Panc1 (cell line): ENCODE results near the gene DIP2C. TPM values are rescaled to one million over a fixed set of nuclear protein-coding genes. Genes with fewer than 3 reads are reported as not detected.

Experiments
- ATAC-seq: fragments of 200-7000 bp; cut with Tn5 transposase; 2 replicates; pipeline ENCODE4 v1.9.1; 2020; ENCODE audit warnings: mild to moderate bottlenecking, moderate library complexity
- BruUV-seq: library from RNA; stranded (reverse); fragments of 400-500 nt; replicated peaks from 2 replicates; lab custom pipeline; 2021; lab: Mats Ljungman, UMichigan
- CTCF ChIA-PET: fragments of 300-600 bp; sonication (Branson Sonifier 250); formaldehyde crosslinking; loops from one replicate; lab custom pipeline; 2022; ENCODE audit warnings: antibody characterized with exemption; lab: Charles Lee
- POLR2A ChIA-PET: fragments of 300-600 bp; sonication (Branson Sonifier 250); formaldehyde crosslinking; loops from one replicate; lab custom pipeline; 2022; ENCODE audit warnings: antibody characterized with exemption; lab: Charles Lee
- DNase-seq: peaks from one replicate; pipeline ENCODE4 v3.0.0-alpha.2; 2010; ENCODE audit warnings: low read depth, low spot score
- H3K27ac ChIP-seq: 2 replicates; pipeline ENCODE4 v1.5.1; 2011; ENCODE audit warnings: mild to moderate bottlenecking, low read length, inconsistent platforms
- H3K27me3 ChIP-seq: fragments of 200-500 bp; sonication (Bioruptor generic); 2 replicates; pipeline ENCODE4 v1.6.0; 2014; ENCODE audit warnings: low read length, inconsistent platforms; ENCODE audit not compliant: control insufficient read depth, insufficient read depth
- H3K36me3 ChIP-seq: fragments of 200-500 bp; sonication (Bioruptor generic); 2 replicates; pipeline ENCODE4 v1.5.1; 2014; ENCODE audit warnings: inconsistent platforms, mild to moderate bottlenecking, low read length, moderate library complexity; ENCODE audit not compliant: control insufficient read depth, insufficient read depth
- H3K4me1 ChIP-seq: 2 replicates; pipeline ENCODE4 v1.5.1; 2011; ENCODE audit warnings: inconsistent platforms, mild to moderate bottlenecking, low read length, moderate library complexity; ENCODE audit not compliant: control insufficient read depth, insufficient read depth
- H3K4me3 ChIP-seq, 2 experiments: 2 replicates each; pipeline ENCODE4 v1.5.1; 2011 to 2012; ENCODE audit warnings: low read depth in 2 of 2, low read length in 2 of 2, mild to moderate bottlenecking in 2 of 2, inconsistent platforms in 1 of 2, moderate library complexity in 1 of 2
- H3K9me3 ChIP-seq: fragments of 200-500 bp; sonication (Bioruptor generic); 2 replicates; pipeline ENCODE4 v1.5.1; 2014; ENCODE audit warnings: low read depth, mild to moderate bottlenecking, inconsistent platforms, low read length, moderate library complexity; ENCODE audit not compliant: control insufficient read depth, insufficient read depth
- POLR2AphosphoS5 ChIP-seq: IDR thresholded peaks from 2 replicates; pipeline ENCODE4 v1.6.1; 2012; ENCODE audit warnings: mild to moderate bottlenecking, low read depth, low read length, moderate library complexity
- SIN3A ChIP-seq: IDR thresholded peaks from 2 replicates; pipeline ENCODE4 v1.6.1; 2012; ENCODE audit warnings: low read depth, mild to moderate bottlenecking, low read length, moderate library complexity, borderline replicate concordance; ENCODE audit not compliant: insufficient read depth
- TCF7L2 ChIP-seq: IDR thresholded peaks from 2 replicates; pipeline ENCODE4 v1.6.1; 2011; ENCODE audit warnings: mild to moderate bottlenecking, low read depth, low read length, inconsistent platforms
- in situ Hi-C: cut with HindIII; loops from 2 replicates; pipeline ENCODE4 v1.10.0; 2016; ENCODE audit warnings: low sequenced_read_pairs, low pct_unique_long_range_greater_than_20kb
- intact Hi-C: fragments of 100-400 bp; cut with micrococcal nuclease; formaldehyde crosslinking; loops from one replicate; pipeline ENCODE4 v1.10.0; 2022; ENCODE audit not compliant: unreplicated experiment
- total RNA-seq: library from RNA; stranded (reverse); gene quantifications from one replicate; pipeline ENCODE4 v1.2.1, GENCODE V29; 2021; ENCODE audit not compliant: unreplicated experiment
- TF ChIP-seq, protein P1 (sequence below): fragments of 450-650 bp; IDR thresholded peaks from 2 replicates; pipeline ENCODE4 v1.5.1; 2017; ENCODE audit warnings: mild to moderate bottlenecking
- TF ChIP-seq, protein P2 (sequence below), 2 experiments: IDR thresholded peaks; 2 replicates each; pipeline ENCODE4 v1.6.1; 2011 to 2012; ENCODE audit warnings: low read depth in 2 of 2, control low read depth in 1 of 2, low read length in 1 of 2, mild to moderate bottlenecking in 1 of 2, moderate library complexity in 1 of 2; ENCODE audit not compliant: insufficient read depth in 1 of 2

The DIP2C gene
- total RNA-seq, 1 experiment from 2014 or later = 13.2 TPM

DNA sequence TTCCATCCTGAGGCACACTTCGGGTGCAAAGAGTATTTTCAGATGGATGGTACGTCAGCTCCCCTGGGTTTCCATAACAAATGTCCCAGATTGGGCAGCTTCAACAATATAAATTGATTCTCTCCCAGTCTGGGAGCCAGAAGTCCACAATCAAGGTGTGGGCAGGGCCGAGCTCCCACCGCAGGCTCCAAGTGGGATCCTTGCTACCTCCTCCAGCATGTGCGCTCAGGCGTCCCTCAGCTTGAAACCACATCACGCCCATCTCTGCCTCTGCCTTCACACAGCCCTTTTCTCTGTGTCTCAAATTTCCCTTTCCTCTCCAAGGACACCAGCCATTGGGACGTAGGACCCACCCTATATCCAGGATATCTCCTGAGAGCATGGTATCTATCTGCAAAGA lies 153.5 kb downstream of the DIP2C start:
- Histone ChIP-seq H3K27ac (no peak overlapping the region), H3K27me3 (no peaks in the 10 kb centered on the region), H3K4me1 (no peaks in the 10 kb centered on the region), H3K9me3 (no peaks in the 10 kb centered on the region), H3K36me3 (no peaks in the 10 kb centered on the region), H3K4me3 (no peak overlapping the region)
- intact Hi-C loops = no loop called here
- POLR2A ChIA-PET = no interaction called here
- CTCF ChIA-PET = no interaction called here
- TF ChIP-seq POLR2AphosphoS5 = no peak
- TF ChIP-seq, protein P1, sequence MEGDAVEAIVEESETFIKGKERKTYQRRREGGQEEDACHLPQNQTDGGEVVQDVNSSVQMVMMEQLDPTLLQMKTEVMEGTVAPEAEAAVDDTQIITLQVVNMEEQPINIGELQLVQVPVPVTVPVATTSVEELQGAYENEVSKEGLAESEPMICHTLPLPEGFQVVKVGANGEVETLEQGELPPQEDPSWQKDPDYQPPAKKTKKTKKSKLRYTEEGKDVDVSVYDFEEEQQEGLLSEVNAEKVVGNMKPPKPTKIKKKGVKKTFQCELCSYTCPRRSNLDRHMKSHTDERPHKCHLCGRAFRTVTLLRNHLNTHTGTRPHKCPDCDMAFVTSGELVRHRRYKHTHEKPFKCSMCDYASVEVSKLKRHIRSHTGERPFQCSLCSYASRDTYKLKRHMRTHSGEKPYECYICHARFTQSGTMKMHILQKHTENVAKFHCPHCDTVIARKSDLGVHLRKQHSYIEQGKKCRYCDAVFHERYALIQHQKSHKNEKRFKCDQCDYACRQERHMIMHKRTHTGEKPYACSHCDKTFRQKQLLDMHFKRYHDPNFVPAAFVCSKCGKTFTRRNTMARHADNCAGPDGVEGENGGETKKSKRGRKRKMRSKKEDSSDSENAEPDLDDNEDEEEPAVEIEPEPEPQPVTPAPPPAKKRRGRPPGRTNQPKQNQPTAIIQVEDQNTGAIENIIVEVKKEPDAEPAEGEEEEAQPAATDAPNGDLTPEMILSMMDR = no peak
- TF ChIP-seq, protein P2, sequence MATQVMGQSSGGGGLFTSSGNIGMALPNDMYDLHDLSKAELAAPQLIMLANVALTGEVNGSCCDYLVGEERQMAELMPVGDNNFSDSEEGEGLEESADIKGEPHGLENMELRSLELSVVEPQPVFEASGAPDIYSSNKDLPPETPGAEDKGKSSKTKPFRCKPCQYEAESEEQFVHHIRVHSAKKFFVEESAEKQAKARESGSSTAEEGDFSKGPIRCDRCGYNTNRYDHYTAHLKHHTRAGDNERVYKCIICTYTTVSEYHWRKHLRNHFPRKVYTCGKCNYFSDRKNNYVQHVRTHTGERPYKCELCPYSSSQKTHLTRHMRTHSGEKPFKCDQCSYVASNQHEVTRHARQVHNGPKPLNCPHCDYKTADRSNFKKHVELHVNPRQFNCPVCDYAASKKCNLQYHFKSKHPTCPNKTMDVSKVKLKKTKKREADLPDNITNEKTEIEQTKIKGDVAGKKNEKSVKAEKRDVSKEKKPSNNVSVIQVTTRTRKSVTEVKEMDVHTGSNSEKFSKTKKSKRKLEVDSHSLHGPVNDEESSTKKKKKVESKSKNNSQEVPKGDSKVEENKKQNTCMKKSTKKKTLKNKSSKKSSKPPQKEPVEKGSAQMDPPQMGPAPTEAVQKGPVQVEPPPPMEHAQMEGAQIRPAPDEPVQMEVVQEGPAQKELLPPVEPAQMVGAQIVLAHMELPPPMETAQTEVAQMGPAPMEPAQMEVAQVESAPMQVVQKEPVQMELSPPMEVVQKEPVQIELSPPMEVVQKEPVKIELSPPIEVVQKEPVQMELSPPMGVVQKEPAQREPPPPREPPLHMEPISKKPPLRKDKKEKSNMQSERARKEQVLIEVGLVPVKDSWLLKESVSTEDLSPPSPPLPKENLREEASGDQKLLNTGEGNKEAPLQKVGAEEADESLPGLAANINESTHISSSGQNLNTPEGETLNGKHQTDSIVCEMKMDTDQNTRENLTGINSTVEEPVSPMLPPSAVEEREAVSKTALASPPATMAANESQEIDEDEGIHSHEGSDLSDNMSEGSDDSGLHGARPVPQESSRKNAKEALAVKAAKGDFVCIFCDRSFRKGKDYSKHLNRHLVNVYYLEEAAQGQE (IDR thresholded peaks at IDR 0.05; ENCODE audit: insufficient read depth in 1 of 2, low read depth in 2 of 2, low read length in 1 of 2) = no peak
- no peak for TF ChIP-seq SIN3A
- no peak for TF ChIP-seq TCF7L2
- BruUV-seq = no TSS peak
- DNase-seq = no peak
- in situ Hi-C loops = no loop called here
- ATAC-seq = no peak

GRCh38 chr10:535051-535450 lies 154.4 kb downstream of the DIP2C start:
- no peak for ATAC-seq
- Histone ChIP-seq H3K27ac (no peak overlapping the region), H3K4me1 (no peaks in the 10 kb centered on the region), H3K9me3 (no peaks in the 10 kb centered on the region), H3K36me3 (no peaks in the 10 kb centered on the region), H3K4me3 (no peak overlapping the region), H3K27me3 (no peaks in the 10 kb centered on the region)
- TF ChIP-seq SIN3A (no peak), POLR2AphosphoS5 (no peak), TCF7L2 (no peak)
- TF ChIP-seq, protein P2 (IDR thresholded peaks at IDR 0.05; ENCODE audit: insufficient read depth in 1 of 2, low read depth in 2 of 2, low read length in 1 of 2) = no peak
- TF ChIP-seq, protein P1 = no peak
- in situ Hi-C loops = no loop called here
- intact Hi-C loops = no loop called here
- no TSS peak for BruUV-seq
- ChIA-PET CTCF (no interaction called here), POLR2A (no interaction called here)
- DNase-seq = no peak
